ENCODE results near the gene PPARD.

Gene PPARD

GRCh38 chr6:35471836-35472345 lies 129.5 kb downstream of the PPARD start:
- no peak for DNase-seq (ENCODE audit: low read depth)

- no peak for DNase-seq (ENCODE audit: low read depth)
These were observed 130.9 kb downstream of the PPARD start for GRCh38 chr6:35473075-35473849.

DNA sequence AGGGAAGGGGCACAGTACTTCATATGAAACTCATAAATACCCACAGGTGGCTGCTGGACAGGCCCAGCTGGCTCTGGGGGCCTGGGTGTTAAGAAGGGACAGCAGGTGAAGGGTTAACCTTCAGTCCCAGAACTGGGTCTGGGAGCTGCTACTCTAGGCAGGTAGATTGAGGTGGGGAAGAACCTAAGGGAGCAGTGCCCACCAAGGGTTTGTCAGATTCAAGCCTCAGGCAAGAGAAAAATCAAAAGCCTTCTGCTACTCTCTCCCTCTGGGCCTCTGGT lies 131.4 kb downstream of the PPARD start:
- DNase-seq (ENCODE audit: low read depth), result no peak

DNA sequence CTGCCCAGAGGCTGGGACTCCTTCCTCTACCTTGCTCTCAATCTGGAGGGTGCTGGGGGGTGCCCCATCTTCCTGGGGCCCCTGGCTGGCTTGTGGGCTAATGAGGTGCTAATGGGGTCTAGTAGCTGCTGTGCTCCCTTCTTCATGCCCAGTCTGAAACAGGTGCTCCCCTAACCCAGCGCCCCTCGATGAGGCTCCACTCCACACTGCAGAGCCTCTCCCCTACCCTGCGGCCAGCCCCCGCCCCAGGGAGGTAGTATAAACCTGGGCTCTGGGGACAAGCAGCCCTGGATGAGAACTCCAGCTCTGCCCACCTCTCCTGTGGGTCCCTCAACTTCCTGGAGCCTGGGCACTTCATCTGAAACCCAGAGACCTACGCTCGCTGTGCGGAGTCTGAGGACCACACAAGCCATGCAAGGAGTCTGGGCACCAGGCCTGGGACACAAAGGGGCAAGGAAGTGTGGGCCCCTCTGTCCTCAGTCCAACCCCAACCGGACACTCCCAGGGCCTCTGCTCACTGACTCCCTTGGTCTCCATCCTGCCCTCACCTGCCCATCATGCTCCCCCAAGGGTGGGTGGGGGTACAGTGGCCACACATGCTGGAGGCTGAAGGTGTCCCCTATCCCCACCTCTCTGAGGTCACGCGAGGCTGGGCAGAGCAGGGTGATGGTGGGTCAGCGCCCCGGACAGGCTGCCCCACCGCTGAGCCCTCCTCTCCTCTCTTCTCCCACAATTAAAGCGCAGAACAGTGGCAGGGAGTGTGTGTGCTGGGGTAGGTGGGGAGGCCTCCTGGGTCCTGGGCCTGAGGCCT lies 132.0 kb downstream of the PPARD start:
- peak; percentile 38 for DNase-seq (ENCODE audit: low read depth)

DNA sequence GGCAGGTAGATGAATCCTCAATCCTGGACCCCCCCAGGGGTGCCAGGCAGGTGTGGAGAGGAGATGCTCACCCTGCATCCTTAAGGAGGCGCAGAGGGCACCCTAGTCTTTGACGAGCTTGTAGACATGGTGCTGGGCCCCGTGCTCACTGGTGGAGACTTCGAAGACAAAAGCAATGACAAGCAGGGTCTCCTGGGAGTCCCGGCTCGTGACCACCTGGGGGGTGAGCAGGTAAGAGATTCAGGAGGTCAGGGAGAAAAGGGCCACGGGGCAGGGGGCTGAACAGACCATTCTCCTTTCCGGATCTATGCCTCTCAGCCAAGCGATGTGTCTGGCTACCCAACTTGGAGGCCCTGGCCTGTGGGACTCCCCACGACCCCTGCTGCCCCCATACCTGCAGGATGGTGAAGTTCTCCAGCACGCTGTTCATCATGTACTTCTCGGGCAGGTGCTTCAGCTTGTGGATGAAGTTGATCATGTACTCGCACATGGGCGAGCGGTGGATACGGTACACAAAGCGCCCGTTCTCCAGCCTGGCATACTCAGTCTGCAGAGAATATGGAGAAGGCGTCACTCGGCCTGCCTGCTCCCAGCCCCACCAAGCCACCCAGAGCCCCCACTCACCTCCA lies 132.7 kb downstream of the PPARD start:
- DNase-seq (ENCODE audit: low read depth), result no peak

DNA sequence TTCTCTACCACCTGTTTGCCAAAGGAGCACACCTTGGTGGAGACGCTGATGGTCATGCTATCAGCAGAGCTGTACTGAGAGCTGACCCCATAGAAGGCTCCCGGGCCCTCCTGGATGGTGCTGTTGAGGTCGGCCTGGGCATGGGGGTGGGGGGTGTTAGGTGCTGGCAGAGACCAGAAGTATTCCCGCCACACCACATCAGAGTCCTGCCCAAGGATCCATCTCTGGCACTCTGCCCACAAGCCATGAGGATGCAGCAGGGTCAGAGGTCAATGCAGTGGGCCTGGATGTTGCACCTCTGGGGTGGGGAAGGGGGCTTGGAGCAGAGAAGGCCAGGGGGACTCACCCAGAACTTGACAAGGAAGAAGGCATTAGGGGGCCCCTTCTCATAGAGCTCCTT lies 133.2 kb downstream of the PPARD start:
- DNase-seq (ENCODE audit: low read depth), result no peak

- DNase-seq (ENCODE audit: low read depth), result no peak
These were observed 133.6 kb downstream of the PPARD start for GRCh38 chr6:35476004-35476403.

DNA sequence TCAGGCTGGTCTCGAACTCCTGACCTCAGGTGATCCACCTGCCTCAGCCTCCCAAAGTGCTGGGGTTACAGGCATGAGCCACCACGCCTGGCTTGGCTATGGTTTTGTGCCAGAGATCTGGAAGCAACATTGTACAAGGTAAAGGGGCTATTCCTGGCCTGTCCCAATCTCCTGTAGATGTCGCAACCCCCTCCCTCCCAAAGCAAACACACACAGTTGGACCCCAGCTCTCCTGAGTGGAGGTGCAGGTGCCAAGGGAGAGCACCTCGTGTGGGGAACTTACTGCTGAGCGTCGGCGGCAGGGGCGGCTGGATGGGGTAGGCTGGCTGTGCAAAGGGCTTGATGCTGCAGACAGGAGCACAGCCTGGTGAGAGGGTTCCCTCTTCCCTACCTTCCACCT lies 134.7 kb downstream of the PPARD start:
- DNase-seq (ENCODE audit: low read depth), result no peak
